ENCODE results near the gene MYO3B. TPM values are rescaled to one million over a fixed set of nuclear protein-coding genes. Genes with fewer than 3 reads are reported as not detected.

The MYO3B gene
- total and polyA plus RNA-seq, 7 experiments from 2014 or later, result 0.66 to 0.82 TPM; not detected in 5

GRCh38 chr2:170247333-170247732 is 69.4 kb downstream of the MYO3B start:
- CTCF ChIA-PET, result no interaction called here

GRCh38 chr2:170247882-170248393 is 70.0 kb downstream of the MYO3B start:
- POLR2A ChIA-PET, result no interaction called here
- Histone ChIP-seq H3K4me3 (ENCODE audit: low read length) (no peak overlapping the region), H3K27ac (ENCODE audit: low read depth, low read length) (no peak overlapping the region), H3K27me3 (ENCODE audit: control insufficient read depth in 2 of 2, insufficient read depth in 2 of 2, low read length in 2 of 2) (no peaks in the 10 kb centered on the region), H3K36me3 (ENCODE audit: control insufficient read depth in 2 of 3, insufficient read depth in 3 of 3, low read length in 3 of 3) (no peaks in the 10 kb centered on the region), H3K4me1 (ENCODE audit: control insufficient read depth in 2 of 2, insufficient read depth in 2 of 2, low read length in 2 of 2) (no peaks in the 10 kb centered on the region), H3K9me3 (ENCODE audit: control insufficient read depth in 2 of 3, low read length in 3 of 3) (no peaks in the 10 kb centered on the region)
- CTCF ChIA-PET, result no interaction called here
- DNase-seq (no peak), ATAC-seq (no peak)
- Mint-ChIP-seq H3K36me3 (peaks cover 0 to 4% (median 0%) of the 10 kb centered on the region in 5 donors), H3K4me3 (no peak overlapping the region), H3K27me3 (peaks cover 15 to 53% (median 30%) of the 10 kb centered on the region in 5 donors), H3K9me3 (no peaks in the 10 kb centered on the region), H3K4me1 (no peaks in the 10 kb centered on the region), H3K27ac (no peak overlapping the region)
- intact Hi-C loops (cut with micrococcal nuclease), result no loop called here

More at GRCh38 chr2:170247333-170247732, 69.4 kb downstream of the MYO3B start:
- no peak overlapping the region for H3K4me3 ChIP-seq (ENCODE audit: low read length)
- peaks cover 0 to 4% (median 0%) of the 10 kb centered on the region in 5 donors for H3K36me3 Mint-ChIP-seq
- no peak overlapping the region for H3K4me3 Mint-ChIP-seq
- no peaks in the 10 kb centered on the region for H3K9me3 ChIP-seq (ENCODE audit: control insufficient read depth in 2 of 3, low read length in 3 of 3)
- intact Hi-C loops (cut with micrococcal nuclease), result no loop called here
- ATAC-seq (no peak), DNase-seq (no peak)
- no peak overlapping the region for H3K27ac ChIP-seq (ENCODE audit: low read depth, low read length)
- H3K9me3 Mint-ChIP-seq, result no peaks in the 10 kb centered on the region
- no peaks in the 10 kb centered on the region for H3K4me1 Mint-ChIP-seq
- no peaks in the 10 kb centered on the region for H3K4me1 ChIP-seq (ENCODE audit: control insufficient read depth in 2 of 2, insufficient read depth in 2 of 2, low read length in 2 of 2)
- H3K36me3 ChIP-seq (ENCODE audit: control insufficient read depth in 2 of 3, insufficient read depth in 3 of 3, low read length in 3 of 3), result no peaks in the 10 kb centered on the region
- H3K27me3 ChIP-seq (ENCODE audit: control insufficient read depth in 2 of 2, insufficient read depth in 2 of 2, low read length in 2 of 2), result no peaks in the 10 kb centered on the region
- POLR2A ChIA-PET, result no interaction called here
- H3K27ac Mint-ChIP-seq, result no peak overlapping the region
- H3K27me3 Mint-ChIP-seq, result peaks cover 18 to 51% (median 26%) of the 10 kb centered on the region in 5 donors

- no peak overlapping the region for H3K4me3 Mint-ChIP-seq
- H3K36me3 ChIP-seq (ENCODE audit: control insufficient read depth in 2 of 3, insufficient read depth in 3 of 3, low read length in 3 of 3), result no peaks in the 10 kb centered on the region
- no peak overlapping the region for H3K4me3 ChIP-seq (ENCODE audit: low read length)
- H3K27ac ChIP-seq (ENCODE audit: low read depth, low read length), result no peak overlapping the region
- POLR2A ChIA-PET, result no interaction called here
- H3K27me3 Mint-ChIP-seq, result peaks cover 13 to 53% (median 32%) of the 10 kb centered on the region in 5 donors
- intact Hi-C loops (cut with micrococcal nuclease), result no loop called here
- H3K27ac Mint-ChIP-seq, result no peak overlapping the region
- no peaks in the 10 kb centered on the region for H3K27me3 ChIP-seq (ENCODE audit: control insufficient read depth in 2 of 2, insufficient read depth in 2 of 2, low read length in 2 of 2)
- no peaks in the 10 kb centered on the region for H3K4me1 Mint-ChIP-seq
- no peaks in the 10 kb centered on the region for H3K9me3 ChIP-seq (ENCODE audit: control insufficient read depth in 2 of 3, low read length in 3 of 3)
- DNase-seq (no peak), ATAC-seq (no peak)
- CTCF ChIA-PET, result no interaction called here
- peaks cover 0 to 4% (median 0%) of the 10 kb centered on the region in 5 donors for H3K36me3 Mint-ChIP-seq
- no peaks in the 10 kb centered on the region for H3K9me3 Mint-ChIP-seq
- no peaks in the 10 kb centered on the region for H3K4me1 ChIP-seq (ENCODE audit: control insufficient read depth in 2 of 2, insufficient read depth in 2 of 2, low read length in 2 of 2)
Measured at GRCh38 chr2:170248574-170249393, 70.8 kb downstream of the MYO3B start.

GRCh38 chr2:170249761-170250160 is 71.8 kb downstream of the MYO3B start:
- Histone ChIP-seq H3K4me1 (ENCODE audit: control insufficient read depth in 2 of 2, insufficient read depth in 2 of 2, low read length in 2 of 2) (no peaks in the 10 kb centered on the region), H3K9me3 (ENCODE audit: control insufficient read depth in 2 of 3, low read length in 3 of 3) (no peaks in the 10 kb centered on the region), H3K27me3 (ENCODE audit: control insufficient read depth in 2 of 2, insufficient read depth in 2 of 2, low read length in 2 of 2) (no peaks in the 10 kb centered on the region), H3K4me3 (ENCODE audit: low read length) (no peak overlapping the region), H3K27ac (ENCODE audit: low read depth, low read length) (no peak overlapping the region), H3K36me3 (ENCODE audit: control insufficient read depth in 2 of 3, insufficient read depth in 3 of 3, low read length in 3 of 3) (no peaks in the 10 kb centered on the region)
- ChIA-PET CTCF (no interaction called here), POLR2A (no interaction called here)
- Mint-ChIP-seq H3K27ac (no peak overlapping the region), H3K4me3 (no peak overlapping the region), H3K4me1 (no peaks in the 10 kb centered on the region), H3K9me3 (no peaks in the 10 kb centered on the region), H3K27me3 (peaks cover 11 to 46% (median 26%) of the 10 kb centered on the region in 5 donors), H3K36me3 (peaks cover 0 to 2% (median 0%) of the 10 kb centered on the region in 5 donors)
- no peak for ATAC-seq
- intact Hi-C loops (cut with micrococcal nuclease), result no loop called here
- no peak for DNase-seq

GRCh38 chr2:170250584-170250983 is 72.6 kb downstream of the MYO3B start:
- Mint-ChIP-seq H3K4me3 (no peak overlapping the region), H3K27me3 (peaks cover 11 to 44% (median 29%) of the 10 kb centered on the region in 5 donors), H3K9me3 (no peaks in the 10 kb centered on the region), H3K4me1 (no peaks in the 10 kb centered on the region), H3K36me3 (no peaks in the 10 kb centered on the region), H3K27ac (no peak overlapping the region)
- H3K4me1 ChIP-seq (ENCODE audit: control insufficient read depth in 2 of 2, insufficient read depth in 2 of 2, low read length in 2 of 2), result no peaks in the 10 kb centered on the region
- POLR2A ChIA-PET, result no interaction called here
- H3K27ac ChIP-seq (ENCODE audit: low read depth, low read length), result no peak overlapping the region
- no peak overlapping the region for H3K4me3 ChIP-seq (ENCODE audit: low read length)
- no peaks in the 10 kb centered on the region for H3K9me3 ChIP-seq (ENCODE audit: control insufficient read depth in 2 of 3, low read length in 3 of 3)
- ATAC-seq (no peak), DNase-seq (no peak)
- CTCF ChIA-PET, result no interaction called here
- no peaks in the 10 kb centered on the region for H3K27me3 ChIP-seq (ENCODE audit: control insufficient read depth in 2 of 2, insufficient read depth in 2 of 2, low read length in 2 of 2)
- intact Hi-C loops (cut with micrococcal nuclease), result no loop called here
- no peaks in the 10 kb centered on the region for H3K36me3 ChIP-seq (ENCODE audit: control insufficient read depth in 2 of 3, insufficient read depth in 3 of 3, low read length in 3 of 3)

- H3K27me3 ChIP-seq (ENCODE audit: control insufficient read depth in 2 of 2, insufficient read depth in 2 of 2, low read length in 2 of 2), result no peaks in the 10 kb centered on the region
- Mint-ChIP-seq H3K4me1 (no peaks in the 10 kb centered on the region), H3K27me3 (peaks cover 14 to 52% (median 43%) of the 10 kb centered on the region in 5 donors), H3K27ac (no peak overlapping the region), H3K9me3 (peaks cover 0 to 8% (median 0%) of the 10 kb centered on the region in 11 donors), H3K4me3 (no peak overlapping the region), H3K36me3 (no peaks in the 10 kb centered on the region)
- CTCF ChIA-PET, result no interaction called here
- H3K4me3 ChIP-seq (ENCODE audit: low read length), result no peak overlapping the region
- H3K36me3 ChIP-seq (ENCODE audit: control insufficient read depth in 2 of 3, insufficient read depth in 3 of 3, low read length in 3 of 3), result no peaks in the 10 kb centered on the region
- DNase-seq (no peak), ATAC-seq (no peak)
- no peaks in the 10 kb centered on the region for H3K9me3 ChIP-seq (ENCODE audit: control insufficient read depth in 2 of 3, low read length in 3 of 3)
- intact Hi-C loops (cut with micrococcal nuclease), result no loop called here
- POLR2A ChIA-PET, result no interaction called here
- H3K4me1 ChIP-seq (ENCODE audit: control insufficient read depth in 2 of 2, insufficient read depth in 2 of 2, low read length in 2 of 2), result no peaks in the 10 kb centered on the region
- no peak overlapping the region for H3K27ac ChIP-seq (ENCODE audit: low read depth, low read length)
Measured at GRCh38 chr2:170252414-170252813, 74.5 kb downstream of the MYO3B start.

GRCh38 chr2:170253721-170254230 is 75.8 kb downstream of the MYO3B start:
- Histone ChIP-seq H3K4me3 (ENCODE audit: low read length) (no peak overlapping the region), H3K36me3 (ENCODE audit: control insufficient read depth in 2 of 3, insufficient read depth in 3 of 3, low read length in 3 of 3) (no peaks in the 10 kb centered on the region), H3K27ac (ENCODE audit: low read depth, low read length) (no peak overlapping the region), H3K9me3 (ENCODE audit: control insufficient read depth in 2 of 3, low read length in 3 of 3) (no peaks in the 10 kb centered on the region), H3K27me3 (ENCODE audit: control insufficient read depth in 2 of 2, insufficient read depth in 2 of 2, low read length in 2 of 2) (no peaks in the 10 kb centered on the region), H3K4me1 (ENCODE audit: control insufficient read depth in 2 of 2, insufficient read depth in 2 of 2, low read length in 2 of 2) (no peaks in the 10 kb centered on the region)
- Mint-ChIP-seq H3K4me1 (no peaks in the 10 kb centered on the region), H3K27me3 (peaks cover 17 to 55% (median 34%) of the 10 kb centered on the region in 5 donors), H3K36me3 (no peaks in the 10 kb centered on the region), H3K27ac (no peak overlapping the region), H3K4me3 (no peak overlapping the region), H3K9me3 (peaks cover 0 to 9% (median 1%) of the 10 kb centered on the region in 11 donors)
- no peak for DNase-seq
- CTCF ChIA-PET, result no interaction called here
- POLR2A ChIA-PET, result no interaction called here
- ATAC-seq, result no peak
- intact Hi-C loops (cut with micrococcal nuclease), result no loop called here

Data from naive thymus-derived CD4-positive, alpha-beta T cell (primary cell).